GM11168 (cell line): Measurements from ENCODE around the gene CDH2.

Source experiments
- in situ Hi-C: fragments of 300-500 bp; cut with MboI; formaldehyde crosslinking; loops from one replicate; pipeline ENCODE4 v1.12.0; 2022; ENCODE audit warnings: low sequenced_read_pairs; ENCODE audit not compliant: unreplicated experiment

The CDH2 gene

DNA sequence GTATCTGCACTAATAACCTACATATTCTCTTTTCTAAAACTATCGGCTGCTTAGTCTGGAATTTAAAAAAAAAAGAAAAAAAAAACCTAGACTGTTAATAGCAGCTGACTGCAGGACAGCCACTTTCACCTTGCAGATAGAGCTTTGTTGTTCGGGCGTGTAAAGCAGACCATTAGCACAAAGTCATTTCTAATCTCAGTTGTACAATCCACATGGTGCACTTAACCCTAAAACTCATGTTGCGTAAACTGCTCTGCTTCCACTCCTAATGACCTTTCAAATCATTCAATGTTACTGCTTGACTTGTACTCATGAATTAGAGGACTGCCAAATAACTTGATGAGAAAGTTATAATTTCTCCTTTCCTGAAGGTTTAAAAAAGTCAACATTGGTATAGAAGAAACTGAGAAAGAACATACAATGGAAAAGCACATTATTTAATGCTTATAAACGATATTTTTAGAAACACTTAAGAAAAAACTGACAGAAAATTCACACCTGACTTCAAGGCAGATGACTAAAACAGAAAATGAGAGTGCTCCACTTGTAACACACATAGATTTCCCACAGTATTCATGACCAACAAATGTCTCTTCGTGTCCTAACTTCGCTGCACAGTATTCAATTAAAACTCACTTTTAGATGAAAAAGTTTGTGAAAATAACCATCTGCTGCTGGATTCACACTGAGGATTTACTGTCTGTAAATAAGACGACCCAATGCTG is 2.6 kb downstream of the CDH2 start:
- in situ Hi-C loops, result no loop called here

DNA sequence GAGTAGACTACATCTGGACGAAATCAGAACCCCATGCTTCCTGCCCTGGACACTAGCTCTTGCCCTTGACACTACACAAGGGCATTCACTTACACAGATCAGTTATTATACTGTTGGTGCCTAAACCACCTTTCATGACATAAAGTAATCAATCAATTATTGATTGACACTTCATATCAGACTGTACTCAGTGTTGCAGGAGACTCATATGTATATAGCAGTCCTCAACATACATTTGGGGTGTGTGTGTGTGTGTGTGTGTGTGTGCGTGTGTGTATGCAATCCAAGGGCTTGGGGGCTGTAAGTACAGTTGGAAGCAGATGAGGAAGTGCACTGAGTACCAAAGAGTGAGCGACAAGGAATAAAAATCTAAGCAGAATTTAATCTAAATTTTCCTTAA is 5.1 kb downstream of the CDH2 start:
- in situ Hi-C loops, result no loop called here

DNA sequence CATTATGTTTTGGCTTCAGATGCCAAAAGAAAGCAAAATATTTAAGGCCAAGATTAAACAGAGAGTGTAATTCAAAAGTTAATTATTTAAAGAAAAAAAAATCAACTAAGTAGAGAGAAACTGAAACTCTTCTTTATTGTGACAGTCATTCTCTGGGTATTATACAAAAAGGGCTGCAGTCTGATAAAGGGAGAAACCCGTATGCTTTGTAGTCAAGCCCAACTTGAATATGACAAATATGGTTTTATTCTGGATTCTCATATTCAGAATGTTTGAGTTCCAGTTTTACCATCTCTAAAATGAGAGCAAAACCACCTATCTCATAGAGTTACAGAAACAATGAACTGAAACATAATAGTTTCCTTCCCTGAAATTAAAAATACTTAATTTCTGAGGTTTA is 8.2 kb downstream of the CDH2 start:
- in situ Hi-C loops, result no loop called here

DNA sequence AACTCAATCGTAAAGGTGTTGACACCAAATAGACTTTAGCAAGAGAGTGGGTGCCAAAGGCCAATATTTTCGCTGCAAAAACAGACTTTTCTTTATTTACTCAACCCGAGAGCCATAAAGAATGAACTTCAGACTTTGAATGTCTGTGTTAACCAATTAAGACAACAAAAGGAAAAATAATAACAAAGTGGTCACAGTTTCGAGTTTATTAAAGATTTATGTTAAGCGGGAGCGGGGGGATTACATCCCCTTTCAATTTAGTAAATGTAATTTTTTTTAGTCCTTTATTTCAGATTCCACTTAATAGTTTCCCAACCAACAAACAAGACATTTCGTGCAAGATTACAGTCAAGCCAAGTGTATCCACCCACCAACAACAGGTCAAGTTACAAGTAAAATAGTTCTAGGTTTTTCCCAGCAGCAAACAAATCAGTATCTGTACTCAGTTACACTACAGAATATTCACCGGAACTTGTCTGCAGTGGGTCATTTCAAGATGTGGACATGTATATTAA is 9.0 kb downstream of the CDH2 start:
- in situ Hi-C loops, result no loop called here

DNA sequence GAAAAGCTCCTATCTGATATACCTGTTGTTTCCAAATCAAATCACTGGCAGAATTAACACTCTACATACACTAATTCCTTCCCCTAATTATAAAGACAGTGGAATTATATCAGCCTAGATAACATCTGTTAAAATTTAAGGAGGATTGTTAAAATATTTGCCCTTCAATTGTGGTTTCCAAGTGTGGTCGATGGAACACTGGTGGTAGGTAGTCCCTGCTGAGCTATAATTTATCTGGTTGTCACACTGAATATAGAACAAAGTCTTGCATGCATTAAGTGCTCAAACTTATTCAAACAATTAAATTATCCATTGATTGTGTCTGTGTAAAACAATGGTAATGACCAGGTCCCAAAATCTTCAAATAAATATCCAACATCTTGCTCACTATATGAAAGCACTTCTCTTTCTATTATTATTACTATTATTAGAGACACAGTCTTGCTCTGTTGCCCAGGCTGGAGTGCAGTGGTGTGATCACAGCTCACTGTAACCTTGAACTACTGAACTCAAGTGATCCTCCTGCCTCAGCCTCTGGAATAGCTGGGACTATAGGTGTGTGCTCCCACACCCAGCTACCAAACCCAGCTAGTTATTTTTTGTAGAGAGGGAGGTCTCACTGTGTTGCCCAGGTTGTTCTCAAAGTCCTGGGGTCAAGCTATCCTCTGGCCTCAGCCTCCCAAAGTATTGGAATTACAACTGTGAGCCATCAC is 12.0 kb downstream of the CDH2 start:
- in situ Hi-C loops, result no loop called here

DNA sequence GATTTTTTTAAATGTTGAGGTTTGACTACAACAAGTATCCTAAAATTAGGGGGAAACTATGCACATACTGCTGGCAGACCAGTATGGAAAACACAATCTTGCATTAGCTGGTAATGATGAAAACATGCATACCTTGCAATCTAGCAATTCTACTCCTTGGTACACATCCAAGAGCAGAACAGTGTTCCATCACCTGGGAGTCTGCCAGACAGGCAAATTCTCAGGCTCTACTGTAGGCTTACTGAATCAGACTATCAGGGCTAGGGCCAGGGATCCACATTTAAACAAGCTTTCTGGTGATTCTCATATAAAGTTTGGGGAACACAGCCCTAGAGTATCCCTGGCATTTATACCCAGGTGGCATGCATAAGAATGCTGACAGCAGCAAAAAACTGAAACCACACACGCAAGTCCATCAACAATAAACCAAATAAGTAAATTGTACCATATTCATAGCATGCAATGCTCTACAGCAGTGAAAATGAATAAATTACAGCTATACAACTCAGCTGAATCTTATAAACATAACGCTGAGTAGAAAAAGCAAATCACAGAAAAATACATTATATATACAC is 13.6 kb downstream of the CDH2 start:
- in situ Hi-C loops, result no loop called here

DNA sequence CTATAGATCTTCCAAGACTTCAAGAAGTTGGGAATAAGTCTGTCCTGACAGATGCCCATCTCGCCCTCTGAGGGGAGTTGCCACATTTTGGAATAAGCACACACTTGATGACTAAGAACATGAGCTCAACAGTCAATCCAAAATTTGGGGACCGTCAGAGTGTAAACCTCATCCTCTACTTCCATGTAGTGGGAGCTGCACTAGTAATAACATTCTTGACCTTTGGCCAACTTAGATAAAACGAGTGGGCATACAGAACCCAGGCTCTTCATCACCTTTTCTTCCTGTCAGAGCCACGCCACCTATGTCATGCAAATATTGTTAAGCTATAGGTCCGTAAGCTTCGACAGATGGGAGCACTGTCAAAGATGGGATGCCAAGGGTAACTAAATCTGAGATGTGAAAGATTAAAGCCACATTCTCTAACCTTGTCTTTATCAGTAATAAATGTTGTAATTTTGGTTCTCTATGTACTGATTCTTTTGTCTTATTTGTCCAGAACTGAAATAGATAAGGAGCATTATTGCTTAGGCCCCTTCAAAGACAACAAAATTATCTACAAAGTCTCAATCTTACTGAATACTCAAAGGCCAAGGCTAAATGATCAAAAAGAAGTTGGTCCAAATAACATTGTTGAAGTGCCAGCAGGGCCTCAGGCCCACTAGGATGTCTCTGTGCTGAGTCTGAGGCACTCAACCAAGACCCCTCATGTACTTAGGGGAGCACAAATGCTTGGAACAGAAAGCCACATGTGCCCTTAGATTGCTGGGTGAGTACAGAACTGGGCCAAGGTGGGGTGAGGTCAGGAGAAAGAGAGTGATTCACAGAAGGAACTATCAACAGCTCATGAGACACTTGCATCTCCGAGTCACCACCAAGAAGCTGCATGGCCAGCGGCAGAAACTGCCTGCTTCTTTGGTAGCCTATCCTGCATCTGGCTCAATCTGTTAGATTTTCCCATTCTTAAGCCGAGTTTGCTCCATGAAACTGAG is 15.0 kb downstream of the CDH2 start:
- in situ Hi-C loops, result no loop called here

DNA sequence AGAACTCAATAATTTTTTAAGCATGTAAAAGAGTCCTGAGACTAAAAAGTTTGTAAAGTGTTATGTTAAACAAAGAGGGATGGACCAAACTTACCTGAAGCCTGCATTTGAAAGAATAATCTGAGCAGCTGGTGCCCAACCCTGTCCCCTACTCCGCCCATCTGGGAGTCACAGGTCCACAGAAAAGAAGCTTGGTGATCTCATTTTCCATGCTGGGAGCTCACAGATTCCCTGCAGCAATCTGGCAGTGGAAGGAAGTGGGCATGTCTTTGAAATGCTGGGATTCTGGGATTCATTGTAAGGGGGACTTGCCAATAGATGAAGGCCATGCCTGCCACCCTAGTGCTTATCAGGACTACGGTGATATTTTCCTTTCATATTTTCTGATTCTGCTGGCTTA is 17.9 kb downstream of the CDH2 start:
- in situ Hi-C loops, result no loop called here

DNA sequence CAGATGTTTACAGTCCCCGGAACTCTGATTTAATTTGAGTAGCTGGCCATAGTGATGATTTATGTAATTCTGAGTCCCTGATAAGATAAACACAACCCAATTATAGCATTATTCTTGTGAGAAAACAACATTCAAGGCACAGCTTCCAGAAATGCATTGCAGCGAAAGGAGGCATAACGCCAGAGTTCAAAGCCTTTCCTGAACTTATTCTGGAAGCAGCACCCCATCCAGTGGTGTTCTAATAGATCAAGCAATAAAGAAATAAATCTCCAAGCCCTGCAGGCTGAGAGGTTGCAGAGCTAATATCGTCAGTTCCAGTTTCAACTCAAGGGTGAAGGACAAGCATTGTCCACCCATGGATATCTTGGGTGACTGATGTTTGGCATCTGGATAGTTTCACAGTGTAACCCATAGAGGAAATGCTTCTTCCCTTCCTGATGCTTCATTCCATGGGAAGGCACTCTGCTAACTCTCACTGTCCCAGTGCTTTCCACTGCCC is 18.8 kb downstream of the CDH2 start:
- in situ Hi-C loops, result no loop called here

DNA sequence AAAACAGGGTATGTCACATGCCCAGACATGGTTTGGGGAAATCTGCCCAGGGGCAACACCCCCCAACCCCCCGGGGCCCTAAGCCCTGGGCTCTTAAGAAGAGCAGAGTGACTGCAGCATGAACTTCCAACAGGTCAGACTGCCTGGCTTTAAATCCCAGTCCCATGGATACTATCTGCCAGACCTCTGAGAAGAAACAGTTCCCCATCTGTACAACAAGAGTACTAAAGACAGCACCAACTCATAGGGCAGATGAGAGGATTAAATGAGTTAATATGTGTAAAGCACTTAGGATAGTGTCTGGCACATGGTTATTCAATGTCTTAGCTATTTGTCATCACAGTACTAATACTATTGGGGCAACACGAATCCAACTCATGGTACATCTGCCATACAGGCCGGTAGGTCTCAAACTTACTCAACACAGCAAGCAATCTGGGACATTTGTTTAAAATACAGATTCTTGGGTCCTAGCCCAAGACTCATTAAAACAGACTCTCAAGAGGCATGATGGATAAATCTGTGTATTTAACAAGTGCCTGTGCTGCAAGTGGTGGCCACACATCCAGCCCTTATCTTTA is 23.4 kb downstream of the CDH2 start:
- in situ Hi-C loops, result no loop called here

DNA sequence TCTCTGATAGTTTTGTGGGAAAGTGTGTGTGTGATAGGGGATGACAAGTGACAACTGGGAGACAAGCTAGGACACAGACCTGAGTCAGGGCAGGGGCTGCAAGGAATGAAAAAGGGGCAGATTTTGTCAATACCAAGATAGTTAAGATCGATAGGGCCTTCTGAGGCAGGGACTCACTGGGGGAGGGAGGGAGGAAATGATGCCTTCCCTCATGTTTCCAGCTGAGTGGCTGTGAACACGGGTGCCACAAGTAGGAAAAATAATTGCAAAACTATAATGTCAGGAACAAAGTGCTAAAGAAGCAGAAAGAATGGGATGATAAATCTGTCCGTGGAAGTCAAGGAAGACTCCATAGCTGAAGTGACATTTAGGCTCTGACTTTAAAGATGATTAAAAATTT is 24.2 kb downstream of the CDH2 start:
- in situ Hi-C loops, result no loop called here

DNA sequence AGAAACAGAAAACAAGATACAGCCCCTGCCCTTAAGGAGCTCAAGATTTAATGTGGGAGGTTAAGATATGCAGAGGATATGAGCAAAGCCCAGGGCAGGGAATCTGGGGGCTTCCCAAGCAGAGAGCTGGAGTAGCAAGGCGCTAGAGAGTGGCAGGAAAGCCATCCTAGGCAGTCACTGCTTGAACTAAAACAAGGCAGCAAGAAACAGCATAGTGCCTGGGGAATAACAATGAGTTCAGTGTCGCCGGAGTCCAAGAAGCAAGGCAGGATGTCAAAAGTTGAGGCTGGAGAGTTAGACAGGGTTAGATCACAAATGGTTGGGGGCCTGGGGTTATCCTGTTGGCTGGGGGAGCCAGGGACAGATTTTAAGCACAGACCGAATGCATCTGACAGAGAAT is 24.6 kb downstream of the CDH2 start:
- in situ Hi-C loops, result no loop called here

DNA sequence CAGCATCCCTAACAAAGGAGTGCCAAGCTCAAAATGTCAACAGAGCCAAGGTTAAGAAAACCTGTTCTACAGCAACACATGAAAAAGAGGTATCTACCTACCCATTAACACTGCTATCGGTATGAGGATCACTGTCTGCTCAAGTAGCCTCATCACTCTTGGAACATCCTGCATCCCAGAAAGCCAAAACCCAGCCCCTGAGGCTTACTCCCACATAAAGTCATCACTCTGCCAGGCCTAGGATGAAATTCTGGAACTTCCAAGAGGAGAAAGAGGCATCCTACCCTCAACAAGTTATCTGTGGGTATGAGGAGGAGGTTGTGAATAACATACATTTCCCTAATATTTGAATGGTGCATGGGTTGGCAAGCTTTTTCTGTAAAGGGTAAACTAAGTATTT is 25.5 kb downstream of the CDH2 start:
- in situ Hi-C loops, result no loop called here

DNA sequence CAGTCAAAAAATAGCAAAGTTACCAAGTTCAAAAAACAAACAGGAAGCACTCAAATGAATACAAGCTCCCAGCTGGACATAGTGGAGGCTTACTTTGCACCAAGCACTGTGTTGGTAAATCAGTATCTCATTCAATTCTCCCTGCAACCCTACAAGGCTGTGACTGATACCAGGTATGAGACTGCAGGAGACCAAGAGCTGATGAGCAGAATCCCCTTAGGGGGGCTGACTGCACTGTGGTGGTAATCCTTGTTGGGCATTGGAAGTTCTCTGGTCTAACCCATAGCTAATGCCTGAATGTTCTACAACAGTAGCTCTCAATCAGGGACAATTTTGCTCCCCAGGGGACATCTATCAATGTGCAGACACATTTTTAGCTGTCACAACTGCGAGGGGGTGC is 26.0 kb downstream of the CDH2 start:
- in situ Hi-C loops, result no loop called here

DNA sequence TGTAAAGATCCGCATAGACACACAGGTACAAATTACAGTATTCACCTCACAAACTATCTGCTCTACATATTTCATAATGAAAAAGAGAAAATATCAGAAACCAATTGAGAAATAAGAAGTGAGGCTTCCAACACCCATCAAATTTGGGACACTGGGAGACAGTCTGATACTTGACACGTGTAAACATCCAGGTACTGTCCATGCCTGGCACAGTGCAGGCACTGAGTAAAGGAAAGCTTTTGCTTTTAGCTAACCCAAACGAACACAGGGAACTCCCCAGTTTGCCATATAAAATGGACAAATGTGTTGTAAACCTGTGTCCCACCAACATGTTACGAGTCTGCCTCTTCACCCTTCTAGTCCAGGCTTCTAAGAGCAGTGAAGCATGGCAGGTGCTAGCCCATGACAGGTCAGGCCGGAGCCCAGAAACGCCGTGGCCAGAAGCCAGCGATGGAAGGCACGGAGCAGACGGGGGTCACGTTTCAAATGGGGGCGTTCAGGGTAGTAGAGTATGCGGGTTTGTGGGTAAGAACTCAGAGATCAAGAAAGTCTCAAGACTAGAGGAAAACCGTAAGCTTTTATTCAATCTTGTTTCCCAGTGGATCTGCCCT is 27.0 kb downstream of the CDH2 start:
- in situ Hi-C loops, result no loop called here

DNA sequence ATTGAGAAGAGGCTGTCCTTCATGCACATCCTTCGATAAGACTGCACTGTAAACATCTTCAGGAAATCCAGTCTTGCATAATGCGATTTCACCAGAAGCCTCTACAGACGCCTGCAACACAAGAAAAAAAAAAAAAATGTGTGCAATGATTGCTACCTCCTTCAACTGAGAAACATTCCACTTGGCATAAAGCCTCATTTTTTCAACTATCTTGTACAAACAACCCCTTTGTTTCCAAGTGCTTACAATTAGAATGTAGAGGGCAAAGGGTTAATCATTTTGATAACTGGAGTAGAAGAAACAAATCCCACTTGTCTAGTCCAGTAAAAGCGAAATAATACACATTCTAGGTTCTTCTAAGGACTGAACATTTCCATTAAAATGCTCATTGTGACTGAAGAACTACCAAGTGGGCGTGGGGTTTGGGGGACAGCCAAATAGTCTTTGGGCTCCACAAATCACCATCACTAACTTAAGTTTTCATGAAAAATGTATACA is 29.2 kb downstream of the CDH2 start:
- in situ Hi-C loops, result no loop called here

DNA sequence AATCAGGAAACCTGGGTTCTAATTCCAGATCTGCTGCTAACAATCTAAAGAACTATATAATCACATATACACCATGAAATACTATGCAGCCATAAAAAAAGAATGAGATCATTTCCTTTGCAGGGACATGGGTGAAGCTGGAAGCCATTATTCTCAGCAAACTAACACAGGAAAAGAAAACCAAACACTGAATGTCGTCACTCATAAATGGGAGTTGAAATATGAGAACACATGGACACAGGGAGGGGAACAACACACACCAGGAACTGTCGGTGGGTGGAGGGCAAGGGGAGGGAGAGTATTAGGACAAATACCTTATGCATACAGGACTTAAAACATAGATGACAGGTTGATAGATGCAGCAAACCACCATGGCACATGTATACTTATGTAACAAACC is 33.2 kb downstream of the CDH2 start:
- in situ Hi-C loops, result no loop called here

DNA sequence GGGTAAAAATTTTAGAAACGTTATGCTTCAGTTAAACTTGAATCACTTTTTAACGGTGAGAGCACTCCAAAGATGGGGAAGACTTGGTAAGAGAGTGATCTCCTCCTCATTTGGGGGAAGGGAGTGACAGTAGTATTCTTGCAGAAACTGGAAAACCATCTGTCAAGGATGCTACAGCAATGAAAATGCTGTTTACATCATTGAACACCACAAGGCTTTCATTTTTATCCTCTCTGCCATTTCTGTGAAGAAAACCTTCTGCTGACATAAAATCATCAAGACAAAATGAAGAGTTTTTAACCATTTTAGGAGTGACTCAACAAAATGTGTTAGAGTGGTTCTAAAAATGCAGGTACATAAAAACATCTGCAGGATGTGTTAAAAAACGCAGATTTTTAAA is 38.1 kb downstream of the CDH2 start:
- in situ Hi-C loops, result no loop called here

DNA sequence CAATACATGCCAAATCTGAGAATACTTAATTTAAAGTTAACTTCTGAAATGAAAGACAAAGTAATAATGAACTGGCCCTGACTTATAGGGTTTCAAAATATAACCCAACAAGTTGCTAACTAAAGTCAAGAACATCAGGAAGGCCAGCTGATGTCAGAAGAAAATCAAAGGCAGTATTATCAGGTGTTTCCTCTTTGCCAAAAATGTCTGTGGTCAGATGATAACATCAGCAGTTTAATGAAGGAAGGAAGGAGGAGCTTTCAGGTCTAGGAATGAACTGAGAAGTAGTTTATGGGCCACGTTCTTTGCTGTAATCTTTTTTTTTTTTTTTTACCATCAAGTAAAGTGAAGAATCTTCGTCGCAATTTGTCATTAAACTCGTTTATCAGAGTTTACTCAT is 40.9 kb downstream of the CDH2 start:
- in situ Hi-C loops, result no loop called here
